ENCODE data around the gene PLEKHG4. TPM values are rescaled to one million over a fixed set of nuclear protein-coding genes. Genes with fewer than 3 reads are reported as not detected.

Gene PLEKHG4
- total RNA-seq, 1 experiment from 2014 or later, result 5.5 TPM

DNA sequence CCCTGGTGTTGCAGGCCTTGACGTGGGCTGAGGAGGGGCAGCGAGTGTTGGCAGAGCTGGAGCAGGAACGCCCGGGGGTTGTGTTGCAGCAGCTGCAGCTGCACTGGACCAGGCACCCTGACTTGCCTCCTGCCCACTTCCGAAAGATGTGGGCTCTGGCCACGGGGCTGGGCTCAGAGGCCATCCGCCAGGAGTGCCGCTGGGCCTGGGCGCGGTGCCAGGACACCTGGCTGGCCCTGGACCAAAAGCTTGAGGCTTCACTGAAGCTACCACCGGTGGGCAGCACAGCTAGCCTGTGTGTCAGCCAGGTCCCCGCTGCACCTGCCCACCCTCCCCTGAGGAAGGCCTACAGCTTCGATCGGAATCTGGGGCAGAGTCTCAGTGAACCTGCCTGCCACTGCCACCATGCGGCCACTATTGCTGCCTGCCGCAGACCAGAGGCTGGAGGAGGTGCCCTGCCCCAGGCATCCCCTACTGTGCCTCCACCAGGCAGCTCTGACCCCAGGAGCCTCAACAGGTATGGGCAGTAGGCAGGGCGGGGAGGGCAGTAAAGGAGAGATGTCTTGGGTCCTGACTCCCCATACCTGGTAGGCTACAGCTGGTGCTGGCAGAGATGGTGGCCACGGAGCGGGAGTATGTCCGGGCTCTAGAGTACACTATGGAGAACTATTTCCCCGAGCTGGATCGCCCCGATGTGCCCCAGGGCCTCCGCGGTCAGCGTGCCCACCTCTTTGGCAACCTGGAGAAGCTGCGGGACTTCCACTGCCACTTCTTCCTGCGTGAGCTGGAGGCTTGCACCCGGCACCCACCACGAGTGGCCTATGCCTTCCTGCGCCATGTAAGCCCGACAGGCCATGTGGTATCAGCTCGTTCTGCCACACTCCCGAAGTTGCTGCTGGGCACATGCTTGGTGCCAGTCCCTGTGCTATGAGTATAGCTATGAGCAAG is 5.6 kb downstream of the PLEKHG4 start:
- intact Hi-C loops (cut with micrococcal nuclease; ENCODE audit: unreplicated experiment), result no loop called here
- TF ChIP-seq, protein P1, sequence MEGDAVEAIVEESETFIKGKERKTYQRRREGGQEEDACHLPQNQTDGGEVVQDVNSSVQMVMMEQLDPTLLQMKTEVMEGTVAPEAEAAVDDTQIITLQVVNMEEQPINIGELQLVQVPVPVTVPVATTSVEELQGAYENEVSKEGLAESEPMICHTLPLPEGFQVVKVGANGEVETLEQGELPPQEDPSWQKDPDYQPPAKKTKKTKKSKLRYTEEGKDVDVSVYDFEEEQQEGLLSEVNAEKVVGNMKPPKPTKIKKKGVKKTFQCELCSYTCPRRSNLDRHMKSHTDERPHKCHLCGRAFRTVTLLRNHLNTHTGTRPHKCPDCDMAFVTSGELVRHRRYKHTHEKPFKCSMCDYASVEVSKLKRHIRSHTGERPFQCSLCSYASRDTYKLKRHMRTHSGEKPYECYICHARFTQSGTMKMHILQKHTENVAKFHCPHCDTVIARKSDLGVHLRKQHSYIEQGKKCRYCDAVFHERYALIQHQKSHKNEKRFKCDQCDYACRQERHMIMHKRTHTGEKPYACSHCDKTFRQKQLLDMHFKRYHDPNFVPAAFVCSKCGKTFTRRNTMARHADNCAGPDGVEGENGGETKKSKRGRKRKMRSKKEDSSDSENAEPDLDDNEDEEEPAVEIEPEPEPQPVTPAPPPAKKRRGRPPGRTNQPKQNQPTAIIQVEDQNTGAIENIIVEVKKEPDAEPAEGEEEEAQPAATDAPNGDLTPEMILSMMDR (IDR thresholded peaks at IDR 0.05; ENCODE audit: unreplicated experiment), result peak; percentile 85
- peak; percentile 86 for DNase-seq
- BruUV-seq (replicated peaks), result no TSS peak
- no peak overlapping the region for H3K4me3 Mint-ChIP-seq (ENCODE audit: low read depth, unreplicated experiment)
- H3K4me1 Mint-ChIP-seq (ENCODE audit: low read depth, unreplicated experiment), result peaks cover 9% of the 10 kb centered on the region
- peaks cover 10% of the 10 kb centered on the region for H3K27me3 Mint-ChIP-seq (ENCODE audit: unreplicated experiment)
- no peaks in the 10 kb centered on the region for H3K9me3 Mint-ChIP-seq (ENCODE audit: low read depth, unreplicated experiment)
- no peak overlapping the region for H3K27ac Mint-ChIP-seq (ENCODE audit: unreplicated experiment)
- CTCF ChIA-PET, result interaction anchor here (0.6 to 4.5 kb wide), 25 partner anchors 8 to 581 kb away, joined by 3 to 68 read pairs (median 4); partner anchors contain the start of genes FHOD1, KCTD19, LRRC36 and SLC9A5
- no peaks in the 10 kb centered on the region for H3K36me3 Mint-ChIP-seq (ENCODE audit: insufficient read depth, unreplicated experiment)

DNA sequence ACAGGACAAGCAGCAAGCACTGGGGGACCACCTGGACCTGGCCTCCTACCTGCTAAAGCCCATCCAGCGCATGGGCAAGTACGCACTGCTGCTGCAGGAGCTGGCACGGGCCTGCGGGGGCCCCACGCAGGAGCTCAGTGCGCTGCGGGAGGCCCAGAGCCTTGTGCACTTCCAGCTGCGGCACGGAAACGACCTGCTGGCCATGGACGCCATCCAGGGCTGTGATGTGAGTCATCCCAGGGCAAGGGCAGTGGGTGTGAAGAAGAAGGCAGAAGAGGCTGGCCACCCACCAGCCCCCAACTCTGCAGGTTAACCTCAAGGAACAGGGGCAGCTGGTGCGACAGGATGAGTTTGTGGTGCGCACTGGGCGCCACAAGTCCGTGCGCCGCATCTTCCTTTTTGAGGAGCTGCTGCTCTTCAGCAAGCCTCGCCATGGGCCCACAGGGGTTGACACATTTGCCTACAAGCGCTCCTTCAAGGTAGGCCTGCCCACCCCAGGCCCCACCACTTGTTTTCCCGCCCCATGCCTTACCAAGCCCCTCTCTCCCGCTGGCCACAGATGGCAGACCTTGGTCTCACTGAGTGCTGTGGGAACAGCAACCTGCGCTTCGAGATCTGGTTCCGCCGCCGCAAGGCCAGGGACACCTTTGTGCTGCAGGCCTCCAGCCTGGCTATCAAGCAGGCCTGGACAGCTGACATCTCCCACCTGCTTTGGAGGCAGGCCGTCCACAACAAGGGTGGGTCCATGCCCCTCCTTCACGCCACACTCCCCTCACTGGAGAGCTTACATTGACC is 7.3 kb downstream of the PLEKHG4 start:
- no peak overlapping the region for H3K4me3 Mint-ChIP-seq (ENCODE audit: low read depth, unreplicated experiment)
- H3K36me3 Mint-ChIP-seq (ENCODE audit: insufficient read depth, unreplicated experiment), result no peaks in the 10 kb centered on the region
- TF ChIP-seq, protein P1 (IDR thresholded peaks at IDR 0.05; ENCODE audit: unreplicated experiment), result no peak
- H3K27me3 Mint-ChIP-seq (ENCODE audit: unreplicated experiment), result peaks cover 10% of the 10 kb centered on the region
- CTCF ChIA-PET, result interaction anchor here (0.8 to 4.5 kb wide), 5 partner anchors 10 to 41 kb away, joined by 3 to 68 read pairs (median 9); partner anchors contain the start of genes FHOD1, KCTD19, LRRC36 and SLC9A5
- peaks cover 9% of the 10 kb centered on the region for H3K4me1 Mint-ChIP-seq (ENCODE audit: low read depth, unreplicated experiment)
- H3K27ac Mint-ChIP-seq (ENCODE audit: unreplicated experiment), result no peak overlapping the region
- BruUV-seq (replicated peaks), result no TSS peak
- intact Hi-C loops (cut with micrococcal nuclease; ENCODE audit: unreplicated experiment), result no loop called here
- no peaks in the 10 kb centered on the region for H3K9me3 Mint-ChIP-seq (ENCODE audit: low read depth, unreplicated experiment)
- DNase-seq, result no peak

DNA sequence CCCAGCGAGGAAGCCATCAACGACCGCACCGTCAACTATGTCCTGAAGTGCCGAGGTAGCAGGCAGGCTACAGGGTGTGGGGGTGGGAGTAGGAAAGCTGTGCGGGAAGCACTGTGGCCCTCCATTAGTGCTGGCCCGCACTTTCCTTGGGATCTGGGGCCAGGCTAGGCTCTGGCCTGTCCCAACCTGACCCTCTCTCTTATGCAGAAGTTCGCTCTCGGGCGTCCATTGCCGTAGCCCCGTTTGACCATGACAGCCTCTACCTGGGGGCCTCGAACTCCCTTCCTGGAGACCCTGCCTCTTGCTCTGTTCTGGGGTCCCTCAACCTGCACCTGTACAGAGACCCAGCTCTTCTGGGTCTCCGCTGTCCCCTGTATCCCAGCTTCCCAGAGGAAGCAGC is 8.6 kb downstream of the PLEKHG4 start:
- no peaks in the 10 kb centered on the region for H3K36me3 Mint-ChIP-seq (ENCODE audit: insufficient read depth, unreplicated experiment)
- no peaks in the 10 kb centered on the region for H3K9me3 Mint-ChIP-seq (ENCODE audit: low read depth, unreplicated experiment)
- no peak overlapping the region for H3K4me3 Mint-ChIP-seq (ENCODE audit: low read depth, unreplicated experiment)
- no peak overlapping the region for H3K27ac Mint-ChIP-seq (ENCODE audit: unreplicated experiment)
- no peak for DNase-seq
- H3K4me1 Mint-ChIP-seq (ENCODE audit: low read depth, unreplicated experiment), result peaks cover 9% of the 10 kb centered on the region
- peaks cover 19% of the 10 kb centered on the region for H3K27me3 Mint-ChIP-seq (ENCODE audit: unreplicated experiment)
- CTCF ChIA-PET, result interaction anchor here (0.8 kb wide), 1 partner anchor 27 kb away, joined by 3 read pairs; no protein-coding TSS in a partner anchor
- intact Hi-C loops (cut with micrococcal nuclease; ENCODE audit: unreplicated experiment), result no loop called here
- BruUV-seq (replicated peaks), result no TSS peak
- TF ChIP-seq, protein P1 (IDR thresholded peaks at IDR 0.05; ENCODE audit: unreplicated experiment), result no peak

DNA sequence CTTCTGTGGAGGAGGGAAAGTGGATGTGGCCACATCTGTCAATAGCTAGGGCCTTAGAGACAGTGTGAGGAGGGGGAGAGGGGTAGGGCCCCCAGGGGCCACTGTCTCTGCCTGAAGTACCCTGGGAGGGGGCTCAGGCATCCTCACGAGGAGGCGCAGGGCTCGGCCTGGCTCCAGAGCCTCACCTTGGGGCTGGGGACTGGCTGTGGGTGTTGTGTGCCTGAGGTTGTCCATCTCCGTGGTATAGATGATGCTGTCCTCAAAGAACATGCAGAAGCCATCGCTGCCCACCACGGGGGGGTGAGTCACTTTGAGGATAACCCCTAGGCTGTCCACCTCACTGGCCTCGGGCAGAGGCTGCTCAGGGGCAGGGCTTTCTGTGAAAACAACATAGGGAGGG is 12.1 kb downstream of the PLEKHG4 start:
- CTCF ChIA-PET, result no interaction called here
- TF ChIP-seq, protein P1 (IDR thresholded peaks at IDR 0.05; ENCODE audit: unreplicated experiment), result no peak
- BruUV-seq (replicated peaks), result no TSS peak
- H3K9me3 Mint-ChIP-seq (ENCODE audit: low read depth, unreplicated experiment), result no peaks in the 10 kb centered on the region
- peaks cover 4% of the 10 kb centered on the region for H3K4me1 Mint-ChIP-seq (ENCODE audit: low read depth, unreplicated experiment)
- DNase-seq, result no peak
- no peak overlapping the region for H3K4me3 Mint-ChIP-seq (ENCODE audit: low read depth, unreplicated experiment)
- peaks cover 38% of the 10 kb centered on the region for H3K27me3 Mint-ChIP-seq (ENCODE audit: unreplicated experiment)
- no peaks in the 10 kb centered on the region for H3K36me3 Mint-ChIP-seq (ENCODE audit: insufficient read depth, unreplicated experiment)
- no peak overlapping the region for H3K27ac Mint-ChIP-seq (ENCODE audit: unreplicated experiment)
- intact Hi-C loops (cut with micrococcal nuclease; ENCODE audit: unreplicated experiment), result no loop called here

Measured in Calu3 (cell line).